HUES6 (cell line): ENCODE results near the gene AADAC.

ENCODE experiments used
- H3K27ac ChIP-seq: 2 replicates; pipeline ENCODE4 v1.7.0; 2013; ENCODE audit warnings: low read depth, mild to moderate bottlenecking, low read length, inconsistent platforms
- H3K27me3 ChIP-seq: 2 replicates; pipeline ENCODE4 v1.6.1; 2013; ENCODE audit warnings: low read length; ENCODE audit not compliant: control insufficient read depth, insufficient read depth
- H3K36me3 ChIP-seq: 2 replicates; pipeline ENCODE4 v1.6.1; 2013; ENCODE audit warnings: low read length; ENCODE audit not compliant: control insufficient read depth, insufficient read depth
- H3K4me1 ChIP-seq: 2 replicates; pipeline ENCODE4 v1.6.1; 2013; ENCODE audit warnings: low read length; ENCODE audit not compliant: control insufficient read depth, insufficient read depth
- H3K4me3 ChIP-seq: 2 replicates; pipeline ENCODE4 v1.5.1; 2013; ENCODE audit warnings: low read depth, low read length
- H3K9ac ChIP-seq: one replicate; pipeline ENCODE4 v1.6.1; 2013; ENCODE audit warnings: mild to moderate bottlenecking, low read length
- H3K9me3 ChIP-seq: 2 replicates; pipeline ENCODE4 v1.6.1; 2013; ENCODE audit warnings: low read depth, low read length; ENCODE audit not compliant: control insufficient read depth, insufficient read depth

Gene AADAC

DNA sequence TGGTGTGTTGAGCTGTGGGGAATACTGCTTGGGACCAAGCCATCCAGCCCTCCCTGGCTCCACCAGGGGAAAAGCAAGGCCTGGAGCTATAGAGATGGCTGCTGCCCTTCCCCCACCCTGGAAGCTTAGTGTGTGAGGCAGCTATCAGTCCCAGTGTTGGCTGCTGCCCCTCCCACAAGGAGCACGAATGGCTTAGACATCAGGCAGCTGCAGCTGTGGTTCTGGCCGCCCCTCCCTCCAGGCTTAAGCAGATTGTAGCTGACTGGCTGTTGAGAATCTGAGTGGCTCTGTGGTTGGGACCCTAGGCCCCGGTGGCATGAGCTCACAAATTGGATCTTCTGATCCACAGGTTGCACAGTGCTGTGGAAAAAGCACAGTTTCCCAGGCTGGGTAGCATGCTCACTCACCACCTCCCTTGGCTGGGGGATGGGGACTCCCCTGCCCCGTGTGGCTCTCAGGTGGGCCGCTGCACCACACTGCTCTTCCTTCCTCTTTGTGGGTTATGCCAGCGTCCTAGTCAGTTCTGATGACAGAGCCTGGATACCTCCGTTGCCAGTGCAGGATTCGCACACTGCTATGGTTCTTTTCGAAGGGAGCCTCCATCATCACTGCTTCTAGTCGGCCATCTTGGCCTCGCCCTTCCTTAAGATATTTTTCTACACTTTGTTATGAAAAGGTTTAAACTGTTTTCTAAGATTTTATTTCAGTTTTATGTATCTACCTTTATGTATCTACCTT lies 38.3 kb downstream of the AADAC start:
- no peak overlapping the region for H3K4me3 ChIP-seq
- no peaks in the 10 kb centered on the region for H3K36me3 ChIP-seq
- 0 out of 2 replicates have a peak, but pooled peaks cover 6% of the 10 kb centered on the region for H3K9me3 ChIP-seq
- H3K27ac ChIP-seq, result no peak overlapping the region
- H3K27me3 ChIP-seq, result no peaks in the 10 kb centered on the region
- no peak overlapping the region for H3K9ac ChIP-seq
- H3K4me1 ChIP-seq, result no peaks in the 10 kb centered on the region

DNA sequence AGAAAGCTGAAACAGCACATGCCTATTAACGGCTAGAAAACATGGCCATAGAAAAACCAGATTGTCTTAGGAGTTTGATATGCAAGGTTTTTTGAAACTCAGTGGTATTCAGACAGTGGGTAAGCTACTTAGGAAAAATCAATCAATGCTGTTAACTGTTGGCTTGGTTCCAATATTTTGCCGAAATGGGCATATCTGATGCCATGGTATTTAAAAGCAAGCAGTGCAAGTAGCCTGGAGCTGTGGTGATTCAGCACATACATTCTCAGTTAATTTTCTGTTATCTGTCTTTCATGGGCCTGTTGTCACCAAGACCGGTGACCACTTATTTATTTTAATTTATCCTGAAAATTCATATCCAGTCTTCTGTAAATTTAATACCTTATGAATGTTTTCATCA lies 42.2 kb downstream of the AADAC start:
- Histone ChIP-seq H3K4me3 (no peak overlapping the region), H3K27ac (no peak overlapping the region), H3K9me3 (no peaks in the 10 kb centered on the region), H3K27me3 (no peaks in the 10 kb centered on the region), H3K4me1 (no peaks in the 10 kb centered on the region), H3K36me3 (no peaks in the 10 kb centered on the region), H3K9ac (no peak overlapping the region)

DNA sequence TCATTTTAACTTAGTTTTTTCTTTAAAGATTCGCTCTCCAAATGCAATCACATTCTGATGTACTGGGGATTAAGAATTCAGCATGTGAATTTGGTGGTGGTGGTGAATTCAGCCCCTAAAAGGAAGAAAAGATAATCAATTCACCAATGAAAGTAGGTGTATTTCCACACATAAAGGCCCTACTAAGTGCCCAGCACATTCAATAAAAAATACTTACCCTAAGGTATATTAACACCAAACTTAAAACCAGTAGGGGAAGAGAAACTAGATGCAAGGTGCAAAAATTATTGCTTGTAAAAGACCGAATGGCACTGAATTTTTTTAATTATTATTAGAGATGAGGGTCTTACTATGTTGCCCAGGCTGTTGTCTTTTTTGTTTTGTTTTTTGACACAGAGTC lies 42.7 kb downstream of the AADAC start:
- Histone ChIP-seq H3K27ac (no peak overlapping the region), H3K9me3 (no peaks in the 10 kb centered on the region), H3K27me3 (no peaks in the 10 kb centered on the region), H3K4me3 (no peak overlapping the region), H3K9ac (no peak overlapping the region), H3K36me3 (no peaks in the 10 kb centered on the region), H3K4me1 (no peaks in the 10 kb centered on the region)

DNA sequence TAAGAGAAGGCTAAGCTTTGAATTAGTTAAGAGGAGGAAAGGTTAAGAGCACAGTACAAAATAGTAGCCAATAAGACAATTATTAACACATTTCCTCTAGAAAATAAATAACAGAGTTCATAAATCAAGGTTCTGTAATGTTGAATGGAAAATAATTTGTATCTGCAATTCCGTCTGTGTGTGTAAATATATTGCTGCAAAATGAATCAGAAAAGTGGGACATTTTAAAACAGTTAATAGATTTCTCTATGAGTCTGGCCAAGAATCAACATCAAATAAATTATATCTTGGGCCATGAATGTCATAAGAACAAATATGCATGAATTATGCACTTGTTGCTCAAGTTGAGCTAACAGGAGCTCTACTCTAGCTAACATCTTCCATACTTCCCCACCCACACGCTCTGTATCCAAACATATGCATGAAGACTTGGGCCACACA lies 45.3 kb downstream of the AADAC start:
- Histone ChIP-seq H3K27me3 (no peaks in the 10 kb centered on the region), H3K4me1 (no peaks in the 10 kb centered on the region)

DNA sequence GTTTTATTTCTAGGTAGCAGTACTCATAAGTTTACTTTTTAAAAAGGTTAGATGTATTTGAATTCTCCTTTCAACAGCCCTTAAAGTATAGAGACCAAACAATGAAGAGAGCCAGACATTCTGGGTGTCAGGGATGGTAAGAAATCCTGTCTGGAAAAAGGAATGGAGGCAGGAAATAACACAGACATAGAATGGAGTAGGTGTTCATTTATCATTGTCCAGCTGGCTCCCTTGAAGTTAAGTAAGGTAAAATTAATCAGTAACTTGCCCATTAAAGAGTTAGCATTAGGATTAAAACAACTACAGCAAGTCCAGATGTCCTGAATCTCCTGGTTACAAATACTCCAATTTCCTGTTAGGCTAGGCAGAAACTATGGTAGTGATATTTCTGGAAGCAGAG lies 46.0 kb downstream of the AADAC start:
- Histone ChIP-seq H3K27ac (no peak overlapping the region), H3K9me3 (no peaks in the 10 kb centered on the region), H3K4me3 (no peak overlapping the region), H3K4me1 (no peaks in the 10 kb centered on the region), H3K27me3 (no peaks in the 10 kb centered on the region), H3K9ac (no peak overlapping the region), H3K36me3 (no peaks in the 10 kb centered on the region)

More for the DNA sequence above, 45.3 kb downstream of the AADAC start:
- H3K9me3 ChIP-seq, result no peaks in the 10 kb centered on the region
- no peak overlapping the region for H3K9ac ChIP-seq
- H3K4me3 ChIP-seq, result no peak overlapping the region
- H3K27ac ChIP-seq, result no peak overlapping the region
- H3K36me3 ChIP-seq, result no peaks in the 10 kb centered on the region

DNA sequence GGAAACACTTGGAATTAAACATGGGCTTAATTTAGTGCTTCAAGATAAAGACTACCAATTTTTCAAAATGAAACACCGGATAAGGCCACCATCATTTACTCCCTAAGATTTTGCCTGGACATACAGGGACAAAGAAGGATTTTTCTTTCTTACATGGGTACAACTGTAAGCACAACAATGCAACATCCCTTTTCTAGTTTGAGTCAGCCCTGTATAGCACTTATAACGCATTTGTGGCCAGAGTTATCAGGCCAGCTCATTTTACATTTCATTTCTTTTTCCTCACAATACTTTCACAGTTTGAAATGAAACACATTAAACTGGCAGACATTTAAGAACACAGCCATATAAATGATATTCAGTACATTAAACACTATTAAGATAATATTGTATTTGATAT lies 49.7 kb downstream of the AADAC start:
- H3K27ac ChIP-seq, result no peak overlapping the region

DNA sequence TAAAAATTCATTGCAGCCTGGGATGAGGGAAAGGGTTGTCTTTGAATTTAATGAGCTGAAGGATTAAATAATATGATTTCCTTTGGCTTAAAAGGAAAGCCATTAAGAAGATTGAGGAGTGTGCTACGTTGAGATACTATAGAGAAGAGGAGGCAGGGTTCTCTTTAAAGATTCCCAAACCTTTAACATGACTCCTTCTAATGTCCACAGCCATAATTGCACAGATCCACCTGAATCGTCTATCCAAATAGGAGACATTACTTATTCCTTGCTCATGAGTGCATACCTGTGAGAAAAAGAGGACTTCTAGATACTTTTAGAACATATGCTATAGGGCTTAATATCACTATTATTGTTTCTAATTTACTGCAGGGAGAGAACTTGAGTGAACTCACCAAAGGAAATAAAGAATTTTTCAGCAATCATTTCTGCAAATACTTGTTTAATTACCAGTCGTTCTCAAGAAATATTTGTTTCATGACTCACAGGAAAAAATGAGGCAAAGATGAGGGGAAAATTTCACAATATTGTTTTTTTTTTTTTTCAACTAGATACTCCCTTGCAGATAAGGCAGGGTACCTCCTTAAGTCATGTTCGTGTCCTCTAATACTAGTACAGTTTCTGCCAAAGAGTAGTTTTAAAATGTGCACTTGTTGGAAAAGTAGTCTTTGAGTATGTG lies 50.6 kb downstream of the AADAC start:
- Histone ChIP-seq H3K4me3 (no peak overlapping the region), H3K27me3 (no peaks in the 10 kb centered on the region), H3K36me3 (no peaks in the 10 kb centered on the region), H3K9ac (no peak overlapping the region), H3K9me3 (no peaks in the 10 kb centered on the region), H3K27ac (no peak overlapping the region), H3K4me1 (no peaks in the 10 kb centered on the region)

More for the DNA sequence above, 49.7 kb downstream of the AADAC start:
- Histone ChIP-seq H3K36me3 (no peaks in the 10 kb centered on the region), H3K27me3 (no peaks in the 10 kb centered on the region), H3K4me1 (no peaks in the 10 kb centered on the region), H3K9me3 (no peaks in the 10 kb centered on the region), H3K9ac (no peak overlapping the region), H3K4me3 (no peak overlapping the region)

DNA sequence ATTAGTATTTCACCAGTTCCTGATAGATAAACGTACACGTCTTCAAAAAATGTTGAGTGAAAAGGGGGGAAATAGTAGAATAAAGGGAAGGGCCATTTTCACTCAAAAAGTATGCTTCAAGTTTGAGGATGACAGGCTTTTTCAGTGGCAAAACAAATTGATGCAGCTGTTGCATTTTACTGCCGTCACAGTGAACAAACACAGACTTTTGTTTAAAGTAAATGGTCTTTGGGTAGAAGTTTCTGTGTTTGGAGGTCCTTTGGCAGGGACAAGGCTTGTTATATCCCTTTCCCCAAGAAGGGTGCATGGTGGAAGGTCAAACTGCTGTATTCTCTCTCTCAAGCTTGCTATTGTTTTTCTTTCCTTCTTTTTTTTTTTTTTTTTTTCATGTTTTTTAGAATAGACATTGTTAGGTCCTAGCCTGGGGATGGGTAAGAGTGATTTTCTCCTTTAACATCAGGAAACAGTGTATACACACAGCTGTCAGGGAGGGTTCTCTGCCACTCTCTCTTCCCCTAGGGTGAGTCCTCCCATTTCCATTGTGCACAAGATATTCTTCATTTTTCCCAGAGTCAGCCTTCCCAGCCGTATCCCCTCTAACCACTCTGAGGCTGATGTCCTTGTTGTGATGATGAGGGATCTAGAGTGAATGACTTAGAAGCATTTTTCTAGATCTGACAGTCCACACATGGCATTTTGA lies 52.9 kb downstream of the AADAC start:
- no peak overlapping the region for H3K27ac ChIP-seq
- H3K4me3 ChIP-seq, result no peak overlapping the region
- H3K4me1 ChIP-seq, result no peaks in the 10 kb centered on the region
- no peaks in the 10 kb centered on the region for H3K9me3 ChIP-seq
- no peaks in the 10 kb centered on the region for H3K36me3 ChIP-seq
- no peak overlapping the region for H3K9ac ChIP-seq
- no peaks in the 10 kb centered on the region for H3K27me3 ChIP-seq

DNA sequence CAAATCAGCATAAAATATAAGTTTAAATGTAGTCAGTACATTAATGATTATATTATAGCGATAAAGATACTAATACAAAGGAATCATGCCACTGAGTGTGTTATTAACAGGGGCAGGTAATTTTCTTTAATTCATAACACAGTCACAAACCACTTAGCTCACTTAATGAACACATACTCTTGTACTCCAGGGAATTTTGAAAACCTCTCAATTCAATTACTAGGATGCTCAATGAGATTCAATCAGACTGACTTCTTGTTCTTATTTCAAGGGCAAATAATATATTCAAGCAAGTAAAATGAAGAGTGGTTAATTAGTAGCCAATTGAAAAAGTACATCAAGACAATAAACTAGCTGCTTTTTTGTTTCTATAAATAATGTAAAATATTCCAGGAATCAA lies 53.8 kb downstream of the AADAC start:
- H3K36me3 ChIP-seq, result no peaks in the 10 kb centered on the region
- no peaks in the 10 kb centered on the region for H3K4me1 ChIP-seq
- no peak overlapping the region for H3K27ac ChIP-seq

DNA sequence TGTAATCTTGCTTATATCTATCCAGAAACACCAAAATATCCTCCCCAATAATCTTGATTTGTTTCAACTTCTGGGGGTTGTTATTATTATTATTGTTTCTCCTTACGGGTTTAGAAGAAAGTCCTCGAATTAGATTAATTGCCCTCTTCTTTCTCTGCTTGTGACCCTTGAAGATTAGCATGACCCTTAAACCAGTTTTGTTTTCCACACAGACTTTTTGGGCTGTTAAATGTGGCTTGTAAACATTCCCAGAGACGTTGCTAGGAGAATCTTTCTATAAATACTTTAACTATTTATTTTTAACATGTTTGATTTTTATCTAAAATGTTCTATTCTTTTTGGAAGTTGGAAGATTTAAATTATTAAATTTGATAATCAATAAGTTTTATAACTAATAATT lies 55.3 kb downstream of the AADAC start:
- H3K4me1 ChIP-seq, result no peaks in the 10 kb centered on the region
- H3K27ac ChIP-seq, result no peak overlapping the region

More for the DNA sequence above, 53.8 kb downstream of the AADAC start:
- Histone ChIP-seq H3K27me3 (no peaks in the 10 kb centered on the region), H3K4me3 (no peak overlapping the region), H3K9me3 (no peaks in the 10 kb centered on the region), H3K9ac (no peak overlapping the region)

More for the DNA sequence above, 55.3 kb downstream of the AADAC start:
- Histone ChIP-seq H3K9me3 (no peaks in the 10 kb centered on the region), H3K4me3 (no peak overlapping the region), H3K9ac (no peak overlapping the region), H3K27me3 (no peaks in the 10 kb centered on the region), H3K36me3 (no peaks in the 10 kb centered on the region)
